HCT116 (cell line): ENCODE measurements around the gene FAIM. TPM values are rescaled to one million over a fixed set of nuclear protein-coding genes. Genes with fewer than 3 reads are reported as not detected.

Experiments
- ATAC-seq: fragments of 200-7000 bp; cut with Tn5 transposase; 2 replicates; pipeline ENCODE4 v1.9.1; 2020; ENCODE audit warnings: mild to moderate bottlenecking, moderate library complexity
- BruUV-seq: library from RNA; stranded (reverse); fragments of 400-500 nt; replicated peaks from 2 replicates; lab custom pipeline; 2021; lab: Mats Ljungman, UMichigan
- CTCF ChIA-PET: fragments of 300-600 bp; sonication (Branson Sonifier 250); formaldehyde crosslinking; loops from one replicate; lab custom pipeline; 2021; ENCODE audit warnings: antibody characterized with exemption; lab: Charles Lee
- POLR2A ChIA-PET: fragments of 300-600, 350-600 bp; sonication (Branson Sonifier 250); formaldehyde crosslinking; loops from one replicate; lab custom pipeline; 2021; ENCODE audit warnings: antibody characterized with exemption; lab: Charles Lee
- RAD21 ChIA-PET, 2 experiments: fragments of 300-600 bp; sonication (Branson Sonifier 250); formaldehyde crosslinking; loops; one replicate each; lab custom pipeline; 2023; ENCODE audit warnings: low total read pairs in 2 of 2; ENCODE audit not compliant: uncharacterized antibody in 2 of 2, unreplicated experiment in 2 of 2, low non-redundant PET in 1 of 2; lab: Charles Lee
- DNase-seq: peaks from one replicate; pipeline ENCODE4 v3.0.0-alpha.2; 2010; ENCODE audit warnings: low read depth, low spot score
- H2AFZ ChIP-seq: fragments of 200-600 bp; shearing (Covaris generic), sonication (generic); 2 replicates; pipeline ENCODE4 v1.6.1; 2017; ENCODE audit warnings: low read depth, mixed run types, mixed read lengths, antibody characterized with exemption, low read length; ENCODE audit not compliant: poor library complexity, severe bottlenecking
- H3K27ac ChIP-seq: 2 replicates; pipeline ENCODE4 v1.5.1; 2012; ENCODE audit warnings: low read depth, low read length
- H3K27me3 ChIP-seq: fragments of 200-600 bp; sonication (generic); 2 replicates; pipeline ENCODE4 v1.6.1; 2016; ENCODE audit warnings: mixed run types, low read length, mixed read lengths; ENCODE audit not compliant: insufficient read depth
- H3K36me3 ChIP-seq, 2 experiments: fragments of 200-500 bp in 1 of 2; fragments of 200-600 bp in 1 of 2; sonication (Bioruptor generic) in 1 of 2; sonication (generic) in 1 of 2; 2 replicates each; pipeline versions ENCODE4 v1.5.1 to v1.6.1; 2014 to 2016; ENCODE audit warnings: low read length in 2 of 2, inconsistent platforms in 1 of 2, mixed read lengths in 1 of 2, mixed run types in 1 of 2; ENCODE audit not compliant: insufficient read depth in 2 of 2, control insufficient read depth in 1 of 2
- H3K4me1 ChIP-seq, 2 experiments: fragments of 200-600 bp in 1 of 2; sonication (generic) in 1 of 2; 2 replicates each; pipeline versions ENCODE4 v1.5.1 to v1.6.1; 2012 to 2017; ENCODE audit warnings: low read length in 2 of 2, inconsistent platforms in 1 of 2, mild to moderate bottlenecking in 1 of 2, mixed read lengths in 1 of 2, mixed run types in 1 of 2, moderate library complexity in 1 of 2; ENCODE audit not compliant: insufficient read depth in 2 of 2, control insufficient read depth in 1 of 2
- H3K4me2 ChIP-seq: fragments of 200-600 bp; sonication (generic); 2 replicates; pipeline ENCODE4 v1.6.1; 2017; ENCODE audit warnings: mixed run types, low read length, mixed read lengths
- H3K4me3 ChIP-seq, 2 experiments: fragments of 200-600 bp in 1 of 2; sonication (generic) in 1 of 2; replicated peaks in 1 of 2; 2 replicates each; pipeline ENCODE4 v1.5.1; 2011 to 2016; ENCODE audit warnings: low read length in 2 of 2, control low read depth in 1 of 2, low read depth in 1 of 2, mild to moderate bottlenecking in 1 of 2, mixed read lengths in 1 of 2, mixed run types in 1 of 2
- H3K79me2 ChIP-seq: fragments of 200-600 bp; sonication (generic); 2 replicates; pipeline ENCODE4 v1.6.1; 2017; ENCODE audit warnings: mild to moderate bottlenecking, mixed run types, low read length, moderate library complexity, mixed read lengths; ENCODE audit not compliant: insufficient read depth
- H3K9ac ChIP-seq: fragments of 200-600 bp; sonication (generic); 2 replicates; pipeline ENCODE4 v1.6.1; 2016; ENCODE audit warnings: low read length, mixed read lengths
- H3K9me2 ChIP-seq: fragments of 200-600 bp; sonication (generic), shearing (Covaris generic); 2 replicates; pipeline ENCODE4 v1.6.1; 2017; ENCODE audit warnings: mixed run types, mild to moderate bottlenecking, moderate library complexity; ENCODE audit not compliant: insufficient read depth
- H3K9me3 ChIP-seq, 2 experiments: fragments of 200-500 bp in 1 of 2; fragments of 200-600 bp in 1 of 2; sonication (Bioruptor generic) in 1 of 2; sonication (generic) in 1 of 2; 2 replicates each; pipeline ENCODE4 v1.6.1; 2014 to 2017; ENCODE audit warnings: low read length in 2 of 2, mixed read lengths in 2 of 2, inconsistent platforms in 1 of 2, low read depth in 1 of 2, mild to moderate bottlenecking in 1 of 2, mixed run types in 1 of 2, moderate library complexity in 1 of 2; ENCODE audit not compliant: control insufficient read depth in 1 of 2, insufficient read depth in 1 of 2
- H4K20me1 ChIP-seq: fragments of 200-600 bp; sonication (generic), shearing (Covaris generic); 2 replicates; pipeline ENCODE4 v1.6.1; 2017; ENCODE audit warnings: mixed run types, mild to moderate bottlenecking, moderate library complexity; ENCODE audit not compliant: insufficient read depth
- CBX3 ChIP-seq: IDR thresholded peaks from 2 replicates; pipeline ENCODE4 v1.6.1; 2012; ENCODE audit warnings: low read depth
- CEBPB ChIP-seq: IDR thresholded peaks from 2 replicates; pipeline ENCODE4 v1.6.1; 2012; ENCODE audit warnings: low read depth
- ELF1 ChIP-seq: IDR thresholded peaks from 2 replicates; pipeline ENCODE4 v1.6.1; 2012; ENCODE audit warnings: low read depth, borderline replicate concordance
- EZH2 ChIP-seq: fragments of 200-600 bp; sonication (generic); IDR thresholded peaks from 2 replicates; pipeline ENCODE4 v1.6.1; 2017; ENCODE audit warnings: antibody characterized with exemption, mixed run types
- EZH2phosphoT487 ChIP-seq: fragments of 200-600 bp; IDR thresholded peaks from 2 replicates; pipeline ENCODE4 v1.6.1; 2018; ENCODE audit warnings: antibody characterized with exemption, borderline replicate concordance
- JUND ChIP-seq: IDR thresholded peaks from 2 replicates; pipeline ENCODE4 v1.6.1; 2012
- MAX ChIP-seq: IDR thresholded peaks from 2 replicates; pipeline ENCODE4 v1.6.1; 2012
- POLR2A ChIP-seq: IDR thresholded peaks from 2 replicates; pipeline ENCODE4 v1.7.0; 2011; ENCODE audit warnings: borderline replicate concordance; ENCODE audit not compliant: insufficient read depth, insufficient read length; ENCODE audit errors: extremely low read depth
- POLR2AphosphoS5 ChIP-seq: IDR thresholded peaks from 2 replicates; pipeline ENCODE4 v1.6.1; 2011; ENCODE audit warnings: mild to moderate bottlenecking, low read depth, low read length, moderate library complexity
- RAD21 ChIP-seq: IDR thresholded peaks from 2 replicates; pipeline ENCODE4 v1.6.1; 2012; ENCODE audit warnings: low read depth, mild to moderate bottlenecking
- REST ChIP-seq: IDR thresholded peaks from 2 replicates; pipeline ENCODE4 v1.6.1; 2012; ENCODE audit warnings: low read depth
- SIN3A ChIP-seq: IDR thresholded peaks from 2 replicates; pipeline ENCODE4 v1.6.1; 2012; ENCODE audit warnings: low read depth
- SP1 ChIP-seq: IDR thresholded peaks from 2 replicates; pipeline ENCODE4 v1.6.1; 2012; ENCODE audit warnings: low read depth
- TCF7L2 ChIP-seq: IDR thresholded peaks from 2 replicates; pipeline ENCODE4 v1.7.0; 2011; ENCODE audit warnings: borderline replicate concordance, inconsistent platforms; ENCODE audit not compliant: insufficient read depth, insufficient read length; ENCODE audit errors: extremely low read depth
- YY1 ChIP-seq: IDR thresholded peaks from 2 replicates; pipeline ENCODE4 v1.6.1; 2011; ENCODE audit warnings: low read length, low read depth, moderate library complexity, mild to moderate bottlenecking; ENCODE audit not compliant: insufficient replicate concordance; ENCODE audit errors: extremely low read depth
- ZFX ChIP-seq: fragments of 450-650 bp; IDR thresholded peaks from 2 replicates; pipeline ENCODE4 v1.6.1; 2017
- ZNF274 ChIP-seq: fragments of 200-500 bp; sonication (Bioruptor generic); IDR thresholded peaks from 2 replicates; pipeline ENCODE4 v1.6.1; 2014; ENCODE audit warnings: mild to moderate bottlenecking, low read depth, low read length, inconsistent platforms
- intact Hi-C: fragments of 100-400 bp; cut with micrococcal nuclease; formaldehyde crosslinking; loops from 2 replicates; pipeline ENCODE4 v1.10.0; 2022
- total RNA-seq: library from RNA; stranded (reverse); gene quantifications from one replicate; pipeline ENCODE4 v1.2.1, GENCODE V29; 2021; ENCODE audit not compliant: unreplicated experiment
- TF ChIP-seq, protein P1 (sequence below): IDR thresholded peaks from 2 replicates; pipeline ENCODE4 v1.6.1; 2011; ENCODE audit warnings: mild to moderate bottlenecking, low read length, moderate library complexity; ENCODE audit not compliant: insufficient replicate concordance; ENCODE audit errors: extremely low read depth
- TF ChIP-seq, protein P2 (sequence below), 3 experiments: fragments of 200-600 bp in 1 of 3; sonication (generic) in 1 of 3; IDR thresholded peaks in 2 of 3; conservative IDR thresholded peaks in 1 of 3; 2 replicates each; pipeline ENCODE4 v1.5.1; 2012 to 2017; ENCODE audit warnings: low read depth in 2 of 3, low read length in 2 of 3, antibody characterized with exemption in 1 of 3, borderline replicate concordance in 1 of 3, control low read depth in 1 of 3, mild to moderate bottlenecking in 1 of 3, mixed read lengths in 1 of 3, mixed run types in 1 of 3, moderate library complexity in 1 of 3; ENCODE audit not compliant: insufficient read depth in 1 of 3
- TF ChIP-seq, protein P3 (sequence below): IDR thresholded peaks from 2 replicates; pipeline ENCODE4 v1.6.1; 2012

The FAIM gene
- total RNA-seq, 1 experiment from 2014 or later = 12.2 TPM

GRCh38 chr3:138649134-138649533 is 40.6 kb downstream of the FAIM start:
- intact Hi-C loops = no loop called here
- H3K9me2 ChIP-seq = no peaks in the 10 kb centered on the region
- no peak for TF ChIP-seq SP1
- no peak for TF ChIP-seq POLR2A
- TF ChIP-seq, protein P1, sequence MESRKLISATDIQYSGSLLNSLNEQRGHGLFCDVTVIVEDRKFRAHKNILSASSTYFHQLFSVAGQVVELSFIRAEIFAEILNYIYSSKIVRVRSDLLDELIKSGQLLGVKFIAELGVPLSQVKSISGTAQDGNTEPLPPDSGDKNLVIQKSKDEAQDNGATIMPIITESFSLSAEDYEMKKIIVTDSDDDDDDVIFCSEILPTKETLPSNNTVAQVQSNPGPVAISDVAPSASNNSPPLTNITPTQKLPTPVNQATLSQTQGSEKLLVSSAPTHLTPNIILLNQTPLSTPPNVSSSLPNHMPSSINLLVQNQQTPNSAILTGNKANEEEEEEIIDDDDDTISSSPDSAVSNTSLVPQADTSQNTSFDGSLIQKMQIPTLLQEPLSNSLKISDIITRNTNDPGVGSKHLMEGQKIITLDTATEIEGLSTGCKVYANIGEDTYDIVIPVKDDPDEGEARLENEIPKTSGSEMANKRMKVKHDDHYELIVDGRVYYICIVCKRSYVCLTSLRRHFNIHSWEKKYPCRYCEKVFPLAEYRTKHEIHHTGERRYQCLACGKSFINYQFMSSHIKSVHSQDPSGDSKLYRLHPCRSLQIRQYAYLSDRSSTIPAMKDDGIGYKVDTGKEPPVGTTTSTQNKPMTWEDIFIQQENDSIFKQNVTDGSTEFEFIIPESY = no peak
- TF ChIP-seq SIN3A = no peak
- TF ChIP-seq ELF1 = no peak
- TF ChIP-seq REST = no peak
- no peak for TF ChIP-seq EZH2phosphoT487
- TF ChIP-seq EZH2 = no peak
- TF ChIP-seq JUND = no peak
- no peak for TF ChIP-seq ZFX
- TF ChIP-seq CEBPB = no peak
- no peak for TF ChIP-seq RAD21
- no peak for TF ChIP-seq ZNF274
- TF ChIP-seq CBX3 = no peak
- TF ChIP-seq YY1 = no peak
- no peak for TF ChIP-seq TCF7L2
- TF ChIP-seq, protein P2, sequence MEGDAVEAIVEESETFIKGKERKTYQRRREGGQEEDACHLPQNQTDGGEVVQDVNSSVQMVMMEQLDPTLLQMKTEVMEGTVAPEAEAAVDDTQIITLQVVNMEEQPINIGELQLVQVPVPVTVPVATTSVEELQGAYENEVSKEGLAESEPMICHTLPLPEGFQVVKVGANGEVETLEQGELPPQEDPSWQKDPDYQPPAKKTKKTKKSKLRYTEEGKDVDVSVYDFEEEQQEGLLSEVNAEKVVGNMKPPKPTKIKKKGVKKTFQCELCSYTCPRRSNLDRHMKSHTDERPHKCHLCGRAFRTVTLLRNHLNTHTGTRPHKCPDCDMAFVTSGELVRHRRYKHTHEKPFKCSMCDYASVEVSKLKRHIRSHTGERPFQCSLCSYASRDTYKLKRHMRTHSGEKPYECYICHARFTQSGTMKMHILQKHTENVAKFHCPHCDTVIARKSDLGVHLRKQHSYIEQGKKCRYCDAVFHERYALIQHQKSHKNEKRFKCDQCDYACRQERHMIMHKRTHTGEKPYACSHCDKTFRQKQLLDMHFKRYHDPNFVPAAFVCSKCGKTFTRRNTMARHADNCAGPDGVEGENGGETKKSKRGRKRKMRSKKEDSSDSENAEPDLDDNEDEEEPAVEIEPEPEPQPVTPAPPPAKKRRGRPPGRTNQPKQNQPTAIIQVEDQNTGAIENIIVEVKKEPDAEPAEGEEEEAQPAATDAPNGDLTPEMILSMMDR (IDR thresholded peaks at IDR 0.05 in 2 of 3, conservative IDR thresholded peaks at IDR 0.05 in 1 of 3; ENCODE audit: borderline replicate concordance in 1 of 3, insufficient read depth in 1 of 3, low read depth in 2 of 3, low read length in 2 of 3) = no peak
- TF ChIP-seq MAX = no peak
- TF ChIP-seq, protein P3, sequence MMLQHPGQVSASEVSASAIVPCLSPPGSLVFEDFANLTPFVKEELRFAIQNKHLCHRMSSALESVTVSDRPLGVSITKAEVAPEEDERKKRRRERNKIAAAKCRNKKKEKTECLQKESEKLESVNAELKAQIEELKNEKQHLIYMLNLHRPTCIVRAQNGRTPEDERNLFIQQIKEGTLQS = no peak
- no peak for TF ChIP-seq POLR2AphosphoS5
- peaks cover 6 to 27% of the 10 kb centered on the region in 2 experiments; a peak in 3 of 4 replicates for H3K36me3 ChIP-seq
- ATAC-seq = no peak
- no peak overlapping the region for H2AFZ ChIP-seq
- no peaks in the 10 kb centered on the region for H3K79me2 ChIP-seq
- no peak overlapping the region for H3K9ac ChIP-seq
- no peaks in the 10 kb centered on the region for H3K4me1 ChIP-seq
- no peak overlapping the region for H3K4me2 ChIP-seq
- no TSS peak for BruUV-seq
- ChIA-PET POLR2A (no interaction called here), RAD21 (no interaction called here), CTCF (no interaction called here)
- H3K4me3 ChIP-seq = no peak overlapping the region
- no peak overlapping the region for H3K27ac ChIP-seq
- no peak for DNase-seq
- no peaks in the 10 kb centered on the region for H4K20me1 ChIP-seq
- no peaks in the 10 kb centered on the region for H3K27me3 ChIP-seq
- peaks cover 0 to 6% of the 10 kb centered on the region in 2 experiments; a peak in 1 of 4 replicates for H3K9me3 ChIP-seq
